HEK293T (cell line): ENCODE data around the gene BCAR3.
"Not testable (repeated sequence)": the region's sequence is repeated elsewhere in the genome, so short reads cannot be mapped to it uniquely, and the experiment has no call there.

Source experiments
- CTCF ChIA-PET: fragments of 350-600 bp; formaldehyde crosslinking; extraction: SDS; loops from one replicate; lab custom pipeline; 2021; ENCODE audit warnings: antibody characterized with exemption, inconsistent platforms; lab: Yijun Ruan, JAX
- POLR2A ChIA-PET: fragments of 350-600 bp; formaldehyde crosslinking; extraction: SDS; loops from one replicate; lab custom pipeline; 2020; ENCODE audit warnings: antibody characterized with exemption, inconsistent platforms; lab: Yijun Ruan, JAX
- DNase-seq: peaks from one replicate; pipeline ENCODE4 v3.0.0; 2012; ENCODE audit warnings: mixed read lengths; ENCODE audit errors: extremely low spot score
- ARNT ChIP-seq: fragments of 450-650 bp; IDR thresholded peaks from 2 replicates; pipeline ENCODE4 v1.6.1; 2017; ENCODE audit warnings: mild to moderate bottlenecking
- BHLHE40 ChIP-seq: fragments of 450-650 bp; IDR thresholded peaks from 2 replicates; pipeline ENCODE4 v1.6.1; 2016; ENCODE audit warnings: mild to moderate bottlenecking, moderate library complexity, borderline replicate concordance
- CTBP1 ChIP-seq: fragments of 450-650 bp; IDR thresholded peaks from 2 replicates; pipeline ENCODE4 v1.6.1; 2016; ENCODE audit warnings: borderline replicate concordance
- ELF4 ChIP-seq: fragments of 450-650 bp; IDR thresholded peaks from 2 replicates; pipeline ENCODE4 v1.6.1; 2017; ENCODE audit warnings: antibody characterized with exemption
- FOXA1 ChIP-seq: fragments of 450-650 bp; IDR thresholded peaks from 2 replicates; pipeline ENCODE4 v1.6.1; 2016; ENCODE audit warnings: mild to moderate bottlenecking
- FOXK2 ChIP-seq: fragments of 450-650 bp; IDR thresholded peaks from 2 replicates; pipeline ENCODE4 v1.6.1; 2016; ENCODE audit warnings: mild to moderate bottlenecking
- FOXM1 ChIP-seq: fragments of 450-650 bp; IDR thresholded peaks from 2 replicates; pipeline ENCODE4 v1.6.1; 2017; ENCODE audit warnings: mild to moderate bottlenecking, borderline replicate concordance
- HDGF ChIP-seq: fragments of 450-650 bp; IDR thresholded peaks from 2 replicates; pipeline ENCODE4 v1.6.1; 2017; ENCODE audit warnings: antibody characterized with exemption, borderline replicate concordance
- L3MBTL2 ChIP-seq: fragments of 450-650 bp; conservative IDR thresholded peaks from 2 replicates; pipeline ENCODE4 v1.6.1; 2016; ENCODE audit warnings: mild to moderate bottlenecking
- LEF1 ChIP-seq: fragments of 450-650 bp; IDR thresholded peaks from 2 replicates; pipeline ENCODE4 v1.6.1; 2017; ENCODE audit warnings: mild to moderate bottlenecking, borderline replicate concordance
- NFRKB ChIP-seq: fragments of 450-650 bp; IDR thresholded peaks from 2 replicates; pipeline ENCODE4 v1.6.1; 2016; ENCODE audit warnings: mild to moderate bottlenecking, moderate library complexity
- PKNOX1 ChIP-seq: fragments of 450-650 bp; IDR thresholded peaks from 2 replicates; pipeline ENCODE4 v1.6.1; 2016
- SP1 ChIP-seq: fragments of 450-650 bp; IDR thresholded peaks from 2 replicates; pipeline ENCODE4 v1.6.1; 2017
- SUZ12 ChIP-seq: fragments of 450-650 bp; IDR thresholded peaks from 2 replicates; pipeline ENCODE4 v1.6.1; 2016; ENCODE audit warnings: mild to moderate bottlenecking
- TARDBP ChIP-seq: fragments of 450-650 bp; IDR thresholded peaks from 2 replicates; pipeline ENCODE4 v1.6.1; 2016
- ZNF384 ChIP-seq: fragments of 450-650 bp; IDR thresholded peaks from 2 replicates; pipeline ENCODE4 v1.6.1; 2016

Gene BCAR3

GRCh38 chr1:93675931-93676330 lies 5.7 kb downstream of the BCAR3 start:
- CTCF ChIA-PET: interaction anchor here (0.7 kb wide), 1 partner anchor 59 kb away, joined by 4 read pairs; no protein-coding TSS in a partner anchor
- TF ChIP-seq PKNOX1: no peak
- TF ChIP-seq ZNF384: no peak
- no peak for TF ChIP-seq SP1
- TF ChIP-seq HDGF: no peak
- no peak for TF ChIP-seq FOXK2
- TF ChIP-seq SUZ12: no peak
- TF ChIP-seq TARDBP: no peak
- no peak for TF ChIP-seq ARNT
- no peak for TF ChIP-seq BHLHE40
- TF ChIP-seq LEF1: no peak
- no peak for TF ChIP-seq L3MBTL2
- TF ChIP-seq ELF4: no peak
- TF ChIP-seq FOXM1: no peak
- no peak for TF ChIP-seq FOXA1
- no peak for TF ChIP-seq NFRKB
- no peak for TF ChIP-seq CTBP1
- DNase-seq: no peak
- POLR2A ChIA-PET: no interaction called here

GRCh38 chr1:93675271-93675670 lies 6.4 kb downstream of the BCAR3 start:
- POLR2A ChIA-PET: no interaction called here
- DNase-seq: no peak
- no peak for TF ChIP-seq SP1
- no peak for TF ChIP-seq SUZ12
- TF ChIP-seq HDGF: no peak
- TF ChIP-seq CTBP1: no peak
- no peak for TF ChIP-seq FOXK2
- no peak for TF ChIP-seq ELF4
- no peak for TF ChIP-seq PKNOX1
- TF ChIP-seq ZNF384: no peak
- no peak for TF ChIP-seq TARDBP
- no peak for TF ChIP-seq FOXM1
- no peak for TF ChIP-seq FOXA1
- no peak for TF ChIP-seq NFRKB
- TF ChIP-seq ARNT: no peak
- no peak for TF ChIP-seq L3MBTL2
- no peak for TF ChIP-seq BHLHE40
- no peak for TF ChIP-seq LEF1
- CTCF ChIA-PET: no interaction called here

- DNase-seq, POLR2A ChIA-PET: not testable (repeated sequence)
- CTCF ChIA-PET: interaction anchor here (0.5 to 0.9 kb wide), 2 partner anchors 139 to 189 kb away, joined by 3 read pairs; no protein-coding TSS in a partner anchor
These were observed 7.6 kb downstream of the BCAR3 start for GRCh38 chr1:93674071-93674470.

GRCh38 chr1:93673163-93673829 lies 8.3 kb downstream of the BCAR3 start:
- TF ChIP-seq L3MBTL2: no peak
- no peak for TF ChIP-seq ARNT
- TF ChIP-seq ZNF384: no peak
- no peak for TF ChIP-seq FOXA1
- TF ChIP-seq SUZ12: no peak
- no peak for DNase-seq
- CTCF ChIA-PET: interaction anchor here (0.5 to 0.9 kb wide), 2 partner anchors 140 to 190 kb away, joined by 3 read pairs; no protein-coding TSS in a partner anchor

DNA sequence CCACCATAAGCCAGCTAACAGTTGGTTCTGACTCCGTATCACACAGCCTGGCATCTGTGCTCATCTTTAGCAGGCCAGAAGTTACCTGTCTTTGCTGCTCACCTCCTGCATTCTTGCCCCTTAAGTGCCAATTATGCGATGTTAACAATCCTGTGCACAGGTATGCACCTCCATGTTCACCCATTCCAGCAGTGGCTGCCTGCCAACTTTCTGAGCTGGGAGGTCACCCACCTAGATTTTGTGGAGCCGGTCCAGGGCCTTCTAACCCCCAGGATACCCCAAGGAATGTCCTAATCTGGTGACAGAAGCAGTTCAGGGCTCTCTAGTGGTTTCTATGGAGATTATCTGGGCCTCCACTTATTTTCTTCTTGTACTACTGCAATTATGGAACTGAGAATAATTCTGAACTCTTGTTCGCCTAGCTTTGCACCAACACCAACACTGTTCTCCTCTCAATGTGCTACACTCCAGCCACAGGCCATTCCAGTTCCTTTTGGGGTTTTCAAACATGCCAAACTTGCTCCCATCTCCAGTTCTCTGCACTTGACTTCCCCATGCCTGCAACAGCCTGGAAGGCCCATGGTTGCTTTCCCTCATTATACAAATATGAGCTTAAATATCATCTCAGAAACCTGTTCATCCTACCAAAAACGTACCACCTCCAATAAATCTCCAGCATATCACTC lies 9.0 kb downstream of the BCAR3 start:
- CTCF ChIA-PET: interaction anchor here (0.6 to 1.2 kb wide), 2 partner anchors 28 to 41 kb away, joined by 3 read pairs; no protein-coding TSS in a partner anchor
- no peak for TF ChIP-seq NFRKB
- no peak for TF ChIP-seq ARNT
- no peak for TF ChIP-seq SP1
- TF ChIP-seq SUZ12: no peak
- no peak for TF ChIP-seq FOXA1
- no peak for TF ChIP-seq FOXK2
- no peak for TF ChIP-seq L3MBTL2
- no peak for TF ChIP-seq BHLHE40
- TF ChIP-seq HDGF: no peak
- no peak for TF ChIP-seq LEF1
- no peak for TF ChIP-seq CTBP1
- no peak for TF ChIP-seq FOXM1
- TF ChIP-seq PKNOX1: no peak
- no peak for TF ChIP-seq TARDBP
- no peak for TF ChIP-seq ZNF384
- no peak for TF ChIP-seq ELF4
- DNase-seq: no peak
- POLR2A ChIA-PET: interaction anchor here (1.0 kb wide), 1 partner anchor 40 kb away, joined by 4 read pairs; no protein-coding TSS in a partner anchor

More at GRCh38 chr1:93673163-93673829, 8.3 kb downstream of the BCAR3 start:
- POLR2A ChIA-PET: interaction anchor here (1.0 kb wide), 1 partner anchor 40 kb away, joined by 4 read pairs; no protein-coding TSS in a partner anchor

- POLR2A ChIA-PET: interaction anchor here (1.0 kb wide), 1 partner anchor 41 kb away, joined by 4 read pairs; no protein-coding TSS in a partner anchor
- DNase-seq: no peak
- no peak for TF ChIP-seq SP1
- CTCF ChIA-PET: interaction anchor here (0.6 to 1.2 kb wide), 2 partner anchors 29 to 40 kb away, joined by 3 read pairs; no protein-coding TSS in a partner anchor
These were observed 9.6 kb downstream of the BCAR3 start for GRCh38 chr1:93672069-93672468.
